ENCODE measurements around the gene NQO2.
"Not testable (repeated sequence)": the region's sequence is repeated elsewhere in the genome, so short reads cannot be mapped to it uniquely, and the experiment has no call there.

NQO2 gene

DNA sequence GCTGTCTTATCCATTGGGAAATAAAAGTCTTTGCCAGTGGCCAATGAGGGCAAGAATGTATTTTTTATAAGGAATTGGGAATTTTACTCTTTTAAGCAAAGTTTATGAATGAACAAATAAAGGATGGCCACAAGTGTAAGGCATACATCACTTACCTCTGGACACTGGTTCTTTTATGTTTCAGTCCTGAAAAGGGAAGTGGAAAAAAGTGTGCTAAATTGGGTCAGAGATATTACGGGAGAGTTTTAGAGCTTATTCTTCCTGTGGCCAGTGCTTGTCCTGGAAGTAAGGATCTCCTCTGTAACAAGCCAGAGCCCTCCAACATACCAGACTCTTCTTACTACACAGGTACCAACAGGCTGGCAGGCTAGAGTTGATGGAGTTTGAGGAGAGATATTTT lies 46.1 kb downstream of the NQO2 start:
- H3K4me3 ChIP-seq (ENCODE audit: low read depth, low read length), result no peak overlapping the region
- in situ Hi-C loops (cut with HindIII; ENCODE audit: low sequenced_read_pairs), result no loop called here
- TF ChIP-seq, protein P1, sequence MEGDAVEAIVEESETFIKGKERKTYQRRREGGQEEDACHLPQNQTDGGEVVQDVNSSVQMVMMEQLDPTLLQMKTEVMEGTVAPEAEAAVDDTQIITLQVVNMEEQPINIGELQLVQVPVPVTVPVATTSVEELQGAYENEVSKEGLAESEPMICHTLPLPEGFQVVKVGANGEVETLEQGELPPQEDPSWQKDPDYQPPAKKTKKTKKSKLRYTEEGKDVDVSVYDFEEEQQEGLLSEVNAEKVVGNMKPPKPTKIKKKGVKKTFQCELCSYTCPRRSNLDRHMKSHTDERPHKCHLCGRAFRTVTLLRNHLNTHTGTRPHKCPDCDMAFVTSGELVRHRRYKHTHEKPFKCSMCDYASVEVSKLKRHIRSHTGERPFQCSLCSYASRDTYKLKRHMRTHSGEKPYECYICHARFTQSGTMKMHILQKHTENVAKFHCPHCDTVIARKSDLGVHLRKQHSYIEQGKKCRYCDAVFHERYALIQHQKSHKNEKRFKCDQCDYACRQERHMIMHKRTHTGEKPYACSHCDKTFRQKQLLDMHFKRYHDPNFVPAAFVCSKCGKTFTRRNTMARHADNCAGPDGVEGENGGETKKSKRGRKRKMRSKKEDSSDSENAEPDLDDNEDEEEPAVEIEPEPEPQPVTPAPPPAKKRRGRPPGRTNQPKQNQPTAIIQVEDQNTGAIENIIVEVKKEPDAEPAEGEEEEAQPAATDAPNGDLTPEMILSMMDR (IDR thresholded peaks at IDR 0.05; ENCODE audit: low read depth, low read length, missing control alignments), result no peak
- DNase-seq (ENCODE audit: low read depth), result no peak

DNA sequence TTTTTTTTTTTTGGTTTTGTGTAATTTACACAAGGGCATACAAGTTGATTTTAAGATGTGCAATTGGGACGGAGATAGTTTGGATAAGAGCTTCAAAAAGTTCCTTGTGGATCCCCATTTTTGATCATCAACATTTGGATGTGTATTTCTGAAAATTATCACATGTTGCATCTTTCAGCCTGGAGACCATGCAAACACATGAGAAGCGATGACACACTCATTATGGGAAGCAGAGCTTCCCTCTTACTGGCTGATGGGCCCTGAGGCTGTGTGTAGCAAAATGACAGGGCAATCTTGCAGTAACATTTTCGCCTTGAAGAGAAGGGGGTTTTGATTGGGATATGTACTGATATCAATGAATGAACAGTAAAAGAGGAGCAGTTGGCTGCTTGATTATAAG lies 46.6 kb downstream of the NQO2 start:
- in situ Hi-C loops (cut with HindIII; ENCODE audit: low sequenced_read_pairs), result no loop called here
- no peak for DNase-seq (ENCODE audit: low read depth)
- no peak overlapping the region for H3K4me3 ChIP-seq (ENCODE audit: low read depth, low read length)
- TF ChIP-seq, protein P1 (IDR thresholded peaks at IDR 0.05; ENCODE audit: low read depth, low read length, missing control alignments), result no peak

DNA sequence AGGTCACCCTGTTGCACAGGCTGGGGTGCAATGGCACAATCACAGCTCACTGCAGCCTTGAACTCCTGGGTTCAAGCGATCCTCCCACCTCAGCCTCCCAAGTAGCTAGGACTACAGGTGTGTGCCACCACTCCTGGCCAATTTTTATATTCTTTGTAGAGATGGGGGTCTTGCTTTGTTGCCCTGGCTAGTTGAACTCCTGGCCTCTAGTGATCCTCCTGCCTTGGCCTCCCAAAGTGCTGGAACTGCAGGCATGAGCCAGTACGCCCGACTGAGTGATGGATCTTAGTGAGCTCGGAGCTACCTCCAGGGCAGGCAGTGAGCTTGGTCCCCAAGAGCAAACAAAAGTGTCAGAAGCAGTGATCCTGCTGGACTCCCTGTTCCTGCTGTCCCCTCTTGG lies 48.3 kb downstream of the NQO2 start:
- H3K4me3 ChIP-seq (ENCODE audit: low read depth, low read length); DNase-seq (ENCODE audit: low read depth); in situ Hi-C loops (cut with HindIII; ENCODE audit: low sequenced_read_pairs): not testable (repeated sequence)

DNA sequence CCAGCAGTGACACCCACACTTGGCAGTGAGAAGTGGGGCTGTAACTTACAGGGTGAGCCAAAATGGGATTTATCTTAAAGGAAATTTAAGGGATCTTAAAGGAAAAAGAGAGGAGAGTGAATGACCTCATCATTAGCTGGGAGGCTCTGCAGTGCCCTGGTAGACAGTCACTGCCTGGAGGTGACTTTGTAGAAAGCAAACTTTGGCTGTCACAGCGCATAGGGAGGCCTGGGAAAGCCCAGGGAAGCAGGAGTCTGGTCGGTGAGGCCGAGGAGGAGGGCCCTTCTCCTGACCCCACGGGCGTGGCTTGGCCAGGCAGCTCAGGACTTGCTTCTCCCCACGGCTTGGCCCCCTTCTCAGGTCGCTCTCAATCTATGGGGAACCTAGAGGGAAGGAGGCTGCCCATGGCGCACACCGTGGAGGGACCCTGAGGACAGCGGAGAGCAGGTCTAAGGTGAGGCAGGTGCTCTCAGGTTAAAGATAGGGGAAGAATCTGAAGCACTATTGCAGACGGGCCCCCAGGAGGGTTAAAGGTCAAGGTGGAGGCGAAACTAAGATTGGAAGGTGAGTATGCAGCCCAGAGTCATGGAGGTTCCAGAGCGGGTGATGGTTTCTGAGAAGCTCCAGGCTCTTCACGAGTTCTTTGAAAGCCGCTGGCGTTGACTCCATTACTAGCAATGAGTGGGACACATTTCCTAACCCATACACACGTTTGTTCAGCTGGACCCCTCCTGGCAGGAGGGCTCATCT lies 53.0 kb downstream of the NQO2 start:
- no peak for DNase-seq (ENCODE audit: low read depth)
- TF ChIP-seq, protein P1 (IDR thresholded peaks at IDR 0.05; ENCODE audit: low read depth, low read length, missing control alignments), result no peak
- in situ Hi-C loops (cut with HindIII; ENCODE audit: low sequenced_read_pairs), result no loop called here
- no peak overlapping the region for H3K4me3 ChIP-seq (ENCODE audit: low read depth, low read length)

DNA sequence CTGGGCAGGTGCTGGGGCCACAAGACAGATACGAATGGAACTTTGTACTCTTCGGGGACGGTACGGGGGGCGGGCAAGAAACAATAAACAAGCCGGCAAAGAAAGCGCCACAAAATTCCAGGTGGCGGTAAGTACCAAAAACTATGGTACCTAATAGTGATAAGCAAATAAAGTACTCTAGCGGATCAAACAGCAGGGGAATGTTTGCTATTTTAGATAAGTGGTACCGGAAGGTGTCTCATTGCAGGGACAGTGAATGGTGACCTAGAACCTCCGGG lies 53.5 kb downstream of the NQO2 start:
- peak overlapping the region; percentile 31 for H3K4me3 ChIP-seq (ENCODE audit: low read depth, low read length)
- TF ChIP-seq, protein P1 (IDR thresholded peaks at IDR 0.05; ENCODE audit: low read depth, low read length, missing control alignments), result no peak
- no peak for DNase-seq (ENCODE audit: low read depth)
- in situ Hi-C loops (cut with HindIII; ENCODE audit: low sequenced_read_pairs), result no loop called here

DNA sequence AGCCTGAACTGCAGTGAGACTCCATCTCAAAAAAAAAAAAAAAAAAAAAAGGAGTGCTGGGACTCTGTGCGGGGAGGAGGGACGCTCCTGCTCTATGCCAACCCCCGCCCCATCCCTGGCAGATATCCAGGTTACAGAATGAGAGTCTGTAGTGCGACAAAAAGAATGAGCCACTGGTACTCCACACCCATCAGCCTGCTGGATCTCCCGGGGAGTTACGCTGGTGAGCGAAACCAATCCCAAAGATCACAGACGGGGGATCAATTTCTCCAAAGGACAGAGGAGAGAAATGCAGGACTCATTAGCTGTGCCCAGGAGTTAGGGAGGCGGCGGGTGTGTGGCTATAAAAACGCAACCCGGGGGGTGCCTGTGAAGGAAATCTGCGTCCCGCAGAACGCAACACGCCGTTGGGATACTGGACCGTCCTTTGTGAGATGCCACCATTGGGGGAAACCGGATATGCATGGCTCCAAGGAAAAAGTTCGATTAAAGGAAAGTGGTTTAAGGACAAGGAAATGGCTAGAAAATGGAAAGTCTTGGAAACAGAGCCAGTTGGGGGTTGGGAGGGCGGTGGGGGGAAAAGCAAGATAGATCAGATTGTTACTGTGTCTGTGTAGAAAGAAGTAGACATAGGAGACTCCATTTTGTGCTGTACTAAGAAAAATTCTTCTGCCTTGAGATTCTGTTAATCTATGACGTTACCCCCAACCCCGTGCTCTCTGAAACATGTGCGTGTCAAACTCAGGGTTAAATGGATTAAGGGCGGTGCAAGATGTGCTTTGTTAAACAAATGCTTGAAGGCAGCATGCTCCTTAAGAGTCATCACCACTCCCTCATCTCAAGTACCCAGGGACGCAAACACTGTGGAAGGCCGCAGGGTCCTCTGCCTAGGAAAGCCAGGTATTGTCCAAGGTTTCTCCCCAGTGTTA lies 54.8 kb downstream of the NQO2 start:
- peak overlapping the region; percentile 31 for H3K4me3 ChIP-seq (ENCODE audit: low read depth, low read length)
- in situ Hi-C loops (cut with HindIII; ENCODE audit: low sequenced_read_pairs); DNase-seq (ENCODE audit: low read depth): not testable (repeated sequence)

DNA sequence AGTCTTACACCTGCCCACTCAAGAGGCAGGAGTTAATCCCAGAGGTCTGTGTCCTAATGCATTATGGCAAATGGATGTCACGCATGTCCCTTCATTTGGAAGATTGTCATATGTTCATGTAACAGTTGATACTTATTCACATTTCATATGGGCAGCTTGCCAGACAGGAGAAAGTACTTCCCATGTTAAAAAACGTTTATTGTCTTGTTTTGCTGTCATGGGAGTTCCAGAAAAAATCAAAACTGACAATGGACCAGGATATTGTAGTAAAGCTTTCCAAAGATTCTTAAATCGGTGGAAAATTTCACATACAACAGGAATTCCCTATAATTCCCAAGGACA lies 55.4 kb downstream of the NQO2 start:
- DNase-seq (ENCODE audit: low read depth); in situ Hi-C loops (cut with HindIII; ENCODE audit: low sequenced_read_pairs): not testable (repeated sequence)

DNA sequence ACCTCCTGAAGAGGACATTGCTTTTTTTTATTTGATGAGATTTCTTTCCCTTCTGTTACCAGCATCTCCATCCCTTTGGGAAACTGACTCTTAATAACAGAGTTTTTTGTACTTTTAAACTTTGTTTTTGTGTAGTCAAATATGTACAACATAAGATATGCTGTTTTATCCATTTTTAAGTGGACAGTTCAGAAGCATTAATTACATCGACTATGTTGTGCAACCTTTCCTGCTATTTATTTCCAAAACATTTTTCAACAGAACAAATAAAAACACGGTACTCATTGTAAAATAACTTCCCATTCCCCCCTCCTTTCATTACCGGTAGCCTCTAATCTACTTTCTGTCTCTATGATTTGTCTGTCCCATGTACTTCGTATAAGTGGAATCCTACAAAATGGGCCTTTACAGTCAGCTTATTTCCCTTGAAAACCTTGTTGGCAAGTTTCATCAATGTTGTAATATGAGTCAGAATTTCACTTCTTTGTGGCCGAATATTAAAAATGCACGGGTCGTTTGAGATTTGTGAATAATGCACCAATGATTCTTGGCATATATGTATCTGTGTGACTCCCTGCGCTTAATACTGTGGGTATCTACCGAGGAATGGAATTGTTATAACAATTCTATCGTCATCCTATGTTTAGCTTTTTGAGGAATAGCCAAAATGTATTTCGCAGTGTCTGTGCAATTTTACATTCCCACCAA lies 57.5 kb downstream of the NQO2 start:
- in situ Hi-C loops (cut with HindIII; ENCODE audit: low sequenced_read_pairs), result no loop called here
- DNase-seq (ENCODE audit: low read depth), result no peak
- H3K4me3 ChIP-seq (ENCODE audit: low read depth, low read length), result no peak overlapping the region
- TF ChIP-seq, protein P1 (IDR thresholded peaks at IDR 0.05; ENCODE audit: low read depth, low read length, missing control alignments), result no peak

More for the DNA sequence above, 55.4 kb downstream of the NQO2 start:
- not testable (repeated sequence) for H3K4me3 ChIP-seq (ENCODE audit: low read depth, low read length)

All from astrocyte of the cerebellum (primary cell).